Measurements from ENCODE around the gene DLG2.

DNA sequence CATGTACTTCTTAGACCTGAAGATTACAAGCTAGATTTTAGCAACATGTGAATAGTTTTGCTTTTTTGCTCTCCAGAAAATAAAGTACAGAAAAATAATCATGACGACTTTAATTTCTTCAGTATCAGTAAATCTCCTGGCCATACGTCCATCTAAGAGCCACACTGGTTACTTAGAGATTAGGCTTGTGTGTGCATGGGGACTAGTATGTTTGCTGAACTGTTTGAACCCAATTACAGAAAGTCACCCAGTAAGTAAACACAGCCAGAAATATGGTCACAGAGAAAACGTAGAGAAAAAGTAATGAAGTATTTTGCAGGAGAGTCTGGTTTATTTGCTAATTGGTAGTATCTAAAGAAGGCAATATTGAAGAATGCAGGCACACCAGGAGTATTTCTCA, 1287.3 kb downstream of the DLG2 start:
- no peak for TF ChIP-seq FOS (IDR thresholded peaks at IDR 0.05; ENCODE audit: low read depth, low read length)
- TF ChIP-seq POLR2A (IDR thresholded peaks at IDR 0.05; ENCODE audit: low read depth, low read length): no peak
- no peak for TF ChIP-seq CTCF (conservative IDR thresholded peaks at IDR 0.05; ENCODE audit: low read depth, low read length)
- TF ChIP-seq RAD21 (IDR thresholded peaks at IDR 0.05; ENCODE audit: low read length): no peak
- TF ChIP-seq SMC3 (IDR thresholded peaks at IDR 0.05; ENCODE audit: low read depth, low read length): no peak
- no peak for TF ChIP-seq MAFK (IDR thresholded peaks at IDR 0.05; ENCODE audit: low read depth, low read length)
- no peak for TF ChIP-seq CEBPB (IDR thresholded peaks at IDR 0.05; ENCODE audit: low read depth, low read length)
- TF ChIP-seq RFX5 (IDR thresholded peaks at IDR 0.05; ENCODE audit: low read depth, low read length): no peak
- no peak for TF ChIP-seq BHLHE40 (IDR thresholded peaks at IDR 0.05; ENCODE audit: low read depth, low read length)
- no peak for TF ChIP-seq MAZ (IDR thresholded peaks at IDR 0.05; ENCODE audit: borderline replicate concordance, low read depth, low read length)
- no peak for TF ChIP-seq MXI1 (IDR thresholded peaks at IDR 0.05; ENCODE audit: borderline replicate concordance, low read depth, low read length)

Data from IMR-90 (cell line).